Measurements from ENCODE around the gene TMEM117.

The TMEM117 gene

GRCh38 chr12:43805860-43806736 is 29.8 kb upstream of the TMEM117 start, which contains the start of gene TWF1 (continued):
- TF ChIP-seq ZNF513 (tag by site-specific recombination; IDR thresholded peaks at IDR 0.05) (no peak), HIC1 (tag by site-specific recombination; IDR thresholded peaks at IDR 0.05) (no peak), ZNF214 (tag by site-specific recombination; IDR thresholded peaks at IDR 0.05; ENCODE audit: borderline replicate concordance) (no peak), TCF7L2 (IDR thresholded peaks at IDR 0.05; ENCODE audit: borderline replicate concordance, low read depth, low read length) (no peak), PATZ1 (tag by site-specific recombination; IDR thresholded peaks at IDR 0.05) (peak; percentile 82), ZNF768 (tag by site-specific recombination; IDR thresholded peaks at IDR 0.05) (no peak), ZEB2 (tag by site-specific recombination; IDR thresholded peaks at IDR 0.05) (no peak; the same call in none of the 2 replicates), ZNF558 (tag by site-specific recombination; IDR thresholded peaks at IDR 0.05) (no peak), ZBTB48 (tag by site-specific recombination; IDR thresholded peaks at IDR 0.05) (0 out of 2 replicates have a peak, but pooled peaks have one; percentile 19), ZNF555 (tag by site-specific recombination; conservative IDR thresholded peaks at IDR 0.05) (no peak), ZNF302 (tag by site-specific recombination; IDR thresholded peaks at IDR 0.05; ENCODE audit: low read depth) (no peak), ZNF404 (tag by site-specific recombination; IDR thresholded peaks at IDR 0.05) (no peak), ZNF16 (tag by site-specific recombination; IDR thresholded peaks at IDR 0.05; ENCODE audit: low read depth) (peak; percentile 17; the same call in 1 of the 2 replicates), HOXA7 (CRISPR knock-in tag; IDR thresholded peaks at IDR 0.05; ENCODE audit: borderline replicate concordance) (no peak), SP2 (tag by site-specific recombination; IDR thresholded peaks at IDR 0.05) (peak; percentile 44; the same call in 1 of the 2 replicates), PRDM10 (tag by site-specific recombination; IDR thresholded peaks at IDR 0.05) (peak; percentile 96), ZNF514 (tag by site-specific recombination; IDR thresholded peaks at IDR 0.05) (no peak), ZBTB26 (tag by site-specific recombination; optimal IDR thresholded peaks at IDR 0.05) (peak; percentile 85), ZNF596 (tag by site-specific recombination; IDR thresholded peaks at IDR 0.05) (no peak; the same call in 1 of the 2 replicates), ZSCAN18 (tag by site-specific recombination; IDR thresholded peaks at IDR 0.05) (no peak), ZBTB8A (tag by site-specific recombination; IDR thresholded peaks at IDR 0.05) (peak; percentile 90), ZNF2 (tag by site-specific recombination; IDR thresholded peaks at IDR 0.05) (0 out of 2 replicates have a peak, but pooled peaks have one; percentile 15), ZNF18 (tag by site-specific recombination; IDR thresholded peaks at IDR 0.05) (no peak), ZNF777 (tag by site-specific recombination; IDR thresholded peaks at IDR 0.05; ENCODE audit: borderline replicate concordance) (peak; percentile 13; the same call in 1 of the 2 replicates)
